GM12891 (cell line): ENCODE measurements around the gene RTRAF.

ENCODE experiments used
- PAX5 ChIP-seq: IDR thresholded peaks from 2 replicates; pipeline ENCODE4 v1.6.1; 2011; ENCODE audit warnings: low read length, moderate library complexity, mild to moderate bottlenecking; ENCODE audit not compliant: insufficient read depth, severe bottlenecking
- POLR2A ChIP-seq: IDR thresholded peaks from 2 replicates; pipeline ENCODE4 v1.6.1; 2011; ENCODE audit warnings: low read depth, low read length, control low read depth
- POLR2AphosphoS5 ChIP-seq: IDR thresholded peaks from 2 replicates; pipeline ENCODE4 v1.6.1; 2011; ENCODE audit warnings: low read depth, low read length, control low read depth
- POU2F2 ChIP-seq: IDR thresholded peaks from 2 replicates; pipeline ENCODE4 v1.6.1; 2011; ENCODE audit warnings: low read depth, mild to moderate bottlenecking, control low read depth, low read length, moderate library complexity
- SPI1 ChIP-seq: IDR thresholded peaks from 2 replicates; pipeline ENCODE4 v1.6.1; 2011; ENCODE audit warnings: low read depth, low read length, control low read depth
- TAF1 ChIP-seq: IDR thresholded peaks from 2 replicates; pipeline ENCODE4 v1.6.1; 2011; ENCODE audit warnings: low read depth, low read length, control low read depth

DNA sequence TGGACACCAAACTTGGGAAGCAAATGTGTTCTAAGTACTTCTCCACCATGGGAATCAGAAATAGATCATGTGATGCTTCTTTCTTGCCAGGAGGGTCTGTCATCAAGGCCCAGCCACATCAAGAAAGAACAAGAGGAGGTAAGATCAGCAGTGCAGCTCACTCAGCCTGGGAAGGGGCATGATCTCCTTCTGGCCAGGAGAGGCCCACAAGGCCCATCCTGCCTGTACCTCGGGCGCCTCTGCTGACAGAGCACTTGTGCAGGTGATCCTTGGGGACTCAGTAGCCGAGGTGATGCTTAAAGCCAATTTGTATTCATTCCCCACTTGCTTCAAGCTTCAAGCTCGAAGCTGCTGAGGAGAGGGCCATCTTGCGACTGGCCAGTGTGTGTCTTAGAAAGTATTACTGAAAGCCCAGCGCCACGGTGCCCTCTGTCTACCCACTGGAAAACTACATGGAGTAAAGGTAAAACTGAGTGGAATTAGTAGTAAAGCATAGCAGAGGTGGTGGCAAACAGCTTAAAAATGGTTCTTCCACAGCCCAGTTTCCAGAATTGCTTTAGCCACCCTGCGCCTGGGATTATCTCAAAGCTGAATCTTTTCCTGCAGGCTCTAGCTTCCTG lies 26.2 kb downstream of the RTRAF start:
- TF ChIP-seq TAF1: no peak
- TF ChIP-seq POLR2A: no peak
- no peak for TF ChIP-seq SPI1
- TF ChIP-seq POLR2AphosphoS5: no peak
- no peak for TF ChIP-seq POU2F2
- no peak for TF ChIP-seq PAX5
